Small intestine (tissue), 7 donors: Measurements from ENCODE around the gene CRACDL. TPM values are rescaled to one million over a fixed set of nuclear protein-coding genes. Genes with fewer than 3 reads are reported as not detected.

Source experiments
- DNase-seq, 2 donors: peaks; one replicate each; pipeline versions ENCODE4 v3.0.0 to v3.0.0-alpha.2; 2013
- FAIRE-seq: peaks from 2 replicates; lab custom pipeline; 2012; peaks lifted over from hg19 to GRCh38; lab: Jason Lieb, UNC
- H3K27ac ChIP-seq, 3 donors: one replicate each; pipeline ENCODE4 v1.5.1; 2013; ENCODE audit warnings: low read length in 2 of 3, mild to moderate bottlenecking in 2 of 3, control low read depth in 1 of 3, inconsistent platforms in 1 of 3, low read depth in 1 of 3, moderate library complexity in 1 of 3
- H3K27me3 ChIP-seq, 3 donors: one replicate each; pipeline ENCODE4 v1.6.1; 2013; ENCODE audit warnings: low read length in 3 of 3, inconsistent platforms in 1 of 3; ENCODE audit not compliant: control insufficient read depth in 3 of 3, insufficient read depth in 3 of 3
- H3K36me3 ChIP-seq, 3 donors: one replicate each; pipeline ENCODE4 v1.6.1; 2013; ENCODE audit warnings: low read length in 3 of 3, inconsistent platforms in 1 of 3, low read depth in 1 of 3, mild to moderate bottlenecking in 1 of 3, moderate library complexity in 1 of 3; ENCODE audit not compliant: control insufficient read depth in 3 of 3, insufficient read depth in 2 of 3
- H3K4me1 ChIP-seq, 3 donors: one replicate each; pipeline ENCODE4 v1.6.1; 2013; ENCODE audit warnings: low read length in 2 of 3, inconsistent platforms in 1 of 3, low read depth in 1 of 3, mild to moderate bottlenecking in 1 of 3, moderate library complexity in 1 of 3; ENCODE audit not compliant: control insufficient read depth in 3 of 3, insufficient read depth in 2 of 3
- H3K4me3 ChIP-seq, 3 donors: one replicate each; pipeline ENCODE4 v1.5.1; 2013; ENCODE audit warnings: low read length in 3 of 3, control low read depth in 1 of 3, inconsistent platforms in 1 of 3, low read depth in 1 of 3, mild to moderate bottlenecking in 1 of 3, moderate library complexity in 1 of 3
- H3K9me3 ChIP-seq, 2 donors: one replicate each; pipeline ENCODE4 v1.6.1; 2013; ENCODE audit warnings: low read depth in 1 of 2, low read length in 1 of 2; ENCODE audit not compliant: control insufficient read depth in 2 of 2, insufficient read depth in 1 of 2
- WGBS, 3 donors: extraction: QIAGEN DNeasy Blood & Tissue Kit; methylation state at CpG; one replicate each; pipeline ENCODE4 v1.1.7; 2013; 5-methylcytosine and 5-hydroxymethylcytosine counted together
- polyA plus RNA-seq, 4 donors: library from polyadenylated mRNA; stranded (reverse) in 3 of 4; unstranded in 1 of 4; fragments of 200-250 nt in 3 of 4; fragments of 120-200 nt in 1 of 4; gene quantifications; one replicate each; pipeline versions ENCODE4 v1.2.1 to v1.2.3, GENCODE V29; 2013
- donor health status: healthy with polysubstance abuse.
- donor health status: control.
- donor health status: control.
- donor health status: Bipolar disorder and iron deficiency.
- donor health status: healthy.

The CRACDL gene
- polyA plus RNA-seq, 4 donors: 3.0 to 10.3 (median 7.3) TPM

DNA sequence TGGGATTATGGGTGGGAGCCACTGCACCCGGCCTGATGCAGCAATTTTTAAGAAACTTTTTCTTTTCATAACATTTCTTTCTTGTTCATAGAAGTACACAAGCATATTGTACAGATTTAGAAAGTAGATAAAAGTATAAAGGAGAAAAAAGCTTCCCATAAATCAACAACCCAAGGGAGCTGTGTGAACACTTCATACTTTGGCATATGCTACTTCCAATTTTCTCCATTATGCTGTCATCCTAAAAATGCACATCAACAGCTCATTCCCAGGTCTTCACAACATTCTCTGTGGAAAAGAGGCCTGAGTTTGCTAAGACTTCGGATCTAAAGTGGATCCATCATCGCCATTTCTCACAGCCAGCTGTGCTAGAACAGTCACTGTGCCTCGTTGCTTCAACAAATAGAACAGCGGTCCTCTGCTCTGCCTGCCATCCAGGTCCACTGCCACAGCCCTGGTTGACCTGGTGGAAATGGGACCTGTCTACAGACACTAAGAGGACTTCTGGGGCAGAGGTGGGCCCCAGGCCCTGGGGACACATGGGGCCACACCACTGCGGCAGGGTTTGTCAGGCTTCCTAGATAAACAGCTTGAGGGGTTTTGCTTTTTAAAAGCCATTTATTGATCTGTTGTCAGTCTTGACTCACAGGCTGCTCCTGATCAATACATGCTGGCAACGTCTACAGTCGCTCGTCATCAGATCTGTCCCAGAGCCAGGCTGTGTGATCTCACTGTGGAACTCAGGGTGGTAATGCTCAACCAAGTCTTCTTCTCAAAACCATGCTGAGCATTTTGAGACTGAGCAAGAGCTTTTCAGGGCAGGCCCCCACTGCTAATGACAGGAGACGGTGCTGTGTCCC lies 132.4 kb downstream of the CRACDL start:
- Histone ChIP-seq H3K4me1 (peaks cover 0 to 4% (median 0%) of the 10 kb centered on the region in 3 donors), H3K4me3 (no peak overlapping the region)
- FAIRE-seq: no peak

DNA sequence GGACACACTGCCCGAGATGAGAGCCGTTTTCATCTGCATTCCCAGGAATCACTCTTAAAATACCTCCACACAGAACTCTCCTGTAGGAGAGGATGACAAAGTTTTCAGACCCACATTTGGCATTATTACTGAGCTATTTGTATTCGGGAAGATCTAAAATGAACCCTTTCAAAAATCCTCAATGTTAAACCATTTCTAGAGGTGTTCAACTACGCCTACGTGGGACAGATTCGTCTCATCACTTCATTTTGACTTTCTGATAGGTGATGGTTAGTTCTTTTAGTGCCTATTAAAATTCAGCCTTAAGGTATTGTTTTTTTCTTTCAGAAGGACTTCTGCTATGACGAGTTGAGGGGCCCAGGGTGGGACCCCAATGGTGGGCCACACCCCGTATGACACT lies 133.7 kb downstream of the CRACDL start:
- no peak for DNase-seq
- Histone ChIP-seq H3K4me3 (no peak overlapping the region), H3K27ac (no peak overlapping the region), H3K27me3 (no peaks in the 10 kb centered on the region), H3K4me1 (peaks cover 0 to 4% (median 0%) of the 10 kb centered on the region in 3 donors), H3K9me3 (no peaks in the 10 kb centered on the region), H3K36me3 (peaks cover 0 to 4% (median 0%) of the 10 kb centered on the region in 3 donors)
- WGBS, 3 donors: 88 to 98% (median 94%) methylated on average over 8 of the region's 8 CpGs
- FAIRE-seq: no peak

More for the DNA sequence above, 132.4 kb downstream of the CRACDL start:
- Histone ChIP-seq H3K27me3 (no peaks in the 10 kb centered on the region), H3K27ac (no peak overlapping the region), H3K9me3 (no peaks in the 10 kb centered on the region), H3K36me3 (peaks cover 0 to 4% (median 0%) of the 10 kb centered on the region in 3 donors)
- WGBS, 3 donors: 92 to 95% (median 92%) methylated on average over 10 of the region's 10 CpGs
- no peak for DNase-seq

GRCh38 chr2:98801921-98802321 lies 134.1 kb downstream of the CRACDL start:
- Histone ChIP-seq H3K4me1 (peaks cover 0 to 4% (median 0%) of the 10 kb centered on the region in 3 donors), H3K27me3 (no peaks in the 10 kb centered on the region), H3K36me3 (peaks cover 0 to 9% (median 0%) of the 10 kb centered on the region in 3 donors), H3K9me3 (no peaks in the 10 kb centered on the region), H3K27ac (no peak overlapping the region), H3K4me3 (no peak overlapping the region)
- DNase-seq (no peak), FAIRE-seq (no peak)
- 91 to 93% (median 92%) methylated on average over 15 of the region's 15 CpGs for WGBS, 3 donors

- H3K4me3 ChIP-seq: no peak overlapping the region
- no peaks in the 10 kb centered on the region for H3K27me3 ChIP-seq
- H3K27ac ChIP-seq: no peak overlapping the region
- 72 to 88% (median 84%) methylated on average over 1 of the region's 1 CpG for WGBS, 3 donors
- H3K4me1 ChIP-seq: peaks cover 0 to 6% (median 2%) of the 10 kb centered on the region in 3 donors
- H3K9me3 ChIP-seq: no peaks in the 10 kb centered on the region
- no peak for DNase-seq
- peaks cover 0 to 11% (median 0%) of the 10 kb centered on the region in 3 donors for H3K36me3 ChIP-seq
- FAIRE-seq: no peak
Measured at GRCh38 chr2:98801286-98801685, 134.7 kb downstream of the CRACDL start.

GRCh38 chr2:98800330-98801064 lies 135.5 kb downstream of the CRACDL start:
- Histone ChIP-seq H3K9me3 (no peaks in the 10 kb centered on the region), H3K36me3 (peaks cover 0 to 11% (median 0%) of the 10 kb centered on the region in 3 donors), H3K27ac (no peak overlapping the region), H3K4me3 (no peak overlapping the region), H3K27me3 (no peaks in the 10 kb centered on the region), H3K4me1 (peaks cover 0 to 8% (median 0%) of the 10 kb centered on the region in 3 donors)
- DNase-seq (no peak), FAIRE-seq (no peak)
- 85 to 90% (median 88%) methylated on average over 8 of the region's 8 CpGs for WGBS, 3 donors

DNA sequence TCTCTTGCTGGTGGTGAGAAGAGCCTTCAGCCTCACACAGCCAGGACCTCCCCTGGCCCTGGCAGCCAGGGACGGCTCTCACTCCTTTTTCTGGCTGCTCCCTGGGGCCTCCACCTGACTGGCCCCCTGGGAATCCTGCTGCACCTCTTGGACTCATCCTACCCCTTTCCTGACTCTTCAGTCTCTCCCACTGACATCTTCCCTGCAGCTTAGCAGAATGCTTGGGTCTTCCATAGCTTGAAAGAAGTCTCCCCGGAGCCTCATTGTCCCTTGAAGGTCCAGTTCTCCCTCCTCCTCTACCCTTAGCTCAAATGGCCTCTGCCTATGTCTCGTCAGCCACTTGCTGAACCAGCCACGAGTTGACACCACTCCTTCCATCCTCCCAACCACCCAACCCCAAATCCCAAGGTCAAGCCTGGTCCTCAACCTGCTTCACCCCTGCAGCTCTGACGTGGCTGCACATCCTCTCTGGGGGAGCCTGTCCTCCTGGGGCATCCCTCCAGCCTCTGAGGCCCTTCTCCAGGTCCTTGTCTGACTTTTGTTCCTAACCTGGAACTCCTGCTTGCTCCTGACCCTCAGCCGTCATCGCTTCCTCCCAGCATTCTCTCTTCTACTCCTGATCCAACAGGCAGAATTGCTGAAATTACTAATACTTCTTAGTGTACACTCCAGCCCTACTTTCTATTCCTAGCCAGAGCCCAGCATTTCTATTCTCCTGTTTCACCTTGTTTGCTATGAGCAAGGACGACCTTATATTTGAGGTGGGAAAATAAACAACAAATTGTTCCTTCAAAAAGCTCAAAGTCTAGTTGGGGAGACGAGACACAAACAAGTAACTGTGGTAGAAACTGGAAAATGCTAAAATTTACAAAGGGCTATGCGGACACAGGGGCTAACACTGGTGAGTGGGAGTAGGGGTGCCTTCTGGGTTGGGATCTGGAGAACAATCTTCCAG lies 136.4 kb downstream of the CRACDL start:
- peak overlapping the region in 1 of 3 donors; percentile 12 for H3K27ac ChIP-seq
- no peak for FAIRE-seq

DNA sequence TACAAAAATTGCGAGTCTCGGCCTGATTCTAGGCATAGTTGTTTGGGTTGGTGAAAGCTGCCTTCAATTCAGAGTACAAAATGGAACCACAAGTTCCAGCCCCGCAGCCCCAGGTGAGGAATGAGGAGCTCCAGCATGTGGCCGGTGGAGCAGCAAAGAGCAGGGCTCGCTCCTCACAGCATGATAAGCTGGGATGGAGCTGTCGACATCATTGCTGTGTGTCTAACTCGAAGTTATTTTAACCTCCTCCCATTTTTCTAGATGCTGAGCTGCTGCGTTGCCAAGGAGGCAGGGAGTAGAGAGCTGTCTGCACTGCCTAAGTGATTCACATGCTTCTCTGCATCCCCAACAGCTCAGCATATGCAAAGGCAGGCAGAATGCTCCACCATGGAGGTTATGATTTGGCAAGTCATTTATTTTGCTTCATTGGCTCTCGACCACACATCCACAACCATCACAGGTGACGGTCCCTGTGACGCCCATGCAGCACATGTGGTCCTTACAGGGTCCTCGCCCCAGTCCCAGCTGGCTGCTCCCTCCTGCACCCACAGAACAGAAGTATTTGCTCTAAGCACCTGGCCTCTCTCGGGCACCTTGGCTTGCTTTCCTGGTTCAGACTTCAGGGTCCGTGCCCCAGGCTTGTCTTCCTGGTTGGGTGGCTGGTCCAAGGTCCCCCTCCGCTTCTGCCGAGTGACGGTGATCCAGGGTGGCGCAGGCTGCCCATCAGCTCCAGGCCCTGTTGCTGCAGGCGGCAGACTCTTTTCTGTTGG lies 139.1 kb downstream of the CRACDL start:
- Histone ChIP-seq H3K27me3 (no peaks in the 10 kb centered on the region), H3K4me3 (no peak overlapping the region), H3K9me3 (no peaks in the 10 kb centered on the region), H3K27ac (peak overlapping the region in 1 of 3 donors; percentile 6), H3K36me3 (peaks cover 0 to 12% (median 0%) of the 10 kb centered on the region in 3 donors), H3K4me1 (peaks cover 0 to 8% (median 0%) of the 10 kb centered on the region in 3 donors)
- WGBS, 3 donors: 92 to 95% (median 93%) methylated on average over 19 of the region's 19 CpGs
- FAIRE-seq: no peak
- DNase-seq: no peak

More for the DNA sequence above, 136.4 kb downstream of the CRACDL start:
- Histone ChIP-seq H3K4me3 (no peak overlapping the region), H3K4me1 (peaks cover 0 to 8% (median 0%) of the 10 kb centered on the region in 3 donors), H3K27me3 (no peaks in the 10 kb centered on the region), H3K9me3 (no peaks in the 10 kb centered on the region), H3K36me3 (peaks cover 0 to 11% (median 0%) of the 10 kb centered on the region in 3 donors)
- WGBS, 3 donors: 84 to 85% (median 84%) methylated on average over 10 of the region's 10 CpGs
- no peak for DNase-seq
